Posterior cingulate gyrus (tissue), 11 donors: Measurements from ENCODE around the gene TAS1R1.

Experiments
- DNase-seq, 10 donors: peaks; one replicate each; pipeline versions ENCODE4 v3.0.0 to v3.0.0-alpha.2; 2020 to 2021; ENCODE audit warnings: mixed read lengths in 3 of 10
- intact Hi-C: fragments of 100-400 bp; cut with DNase I; formaldehyde crosslinking; loops from one replicate; pipeline ENCODE4 v1.15.1; 2023

TAS1R1 gene

DNA sequence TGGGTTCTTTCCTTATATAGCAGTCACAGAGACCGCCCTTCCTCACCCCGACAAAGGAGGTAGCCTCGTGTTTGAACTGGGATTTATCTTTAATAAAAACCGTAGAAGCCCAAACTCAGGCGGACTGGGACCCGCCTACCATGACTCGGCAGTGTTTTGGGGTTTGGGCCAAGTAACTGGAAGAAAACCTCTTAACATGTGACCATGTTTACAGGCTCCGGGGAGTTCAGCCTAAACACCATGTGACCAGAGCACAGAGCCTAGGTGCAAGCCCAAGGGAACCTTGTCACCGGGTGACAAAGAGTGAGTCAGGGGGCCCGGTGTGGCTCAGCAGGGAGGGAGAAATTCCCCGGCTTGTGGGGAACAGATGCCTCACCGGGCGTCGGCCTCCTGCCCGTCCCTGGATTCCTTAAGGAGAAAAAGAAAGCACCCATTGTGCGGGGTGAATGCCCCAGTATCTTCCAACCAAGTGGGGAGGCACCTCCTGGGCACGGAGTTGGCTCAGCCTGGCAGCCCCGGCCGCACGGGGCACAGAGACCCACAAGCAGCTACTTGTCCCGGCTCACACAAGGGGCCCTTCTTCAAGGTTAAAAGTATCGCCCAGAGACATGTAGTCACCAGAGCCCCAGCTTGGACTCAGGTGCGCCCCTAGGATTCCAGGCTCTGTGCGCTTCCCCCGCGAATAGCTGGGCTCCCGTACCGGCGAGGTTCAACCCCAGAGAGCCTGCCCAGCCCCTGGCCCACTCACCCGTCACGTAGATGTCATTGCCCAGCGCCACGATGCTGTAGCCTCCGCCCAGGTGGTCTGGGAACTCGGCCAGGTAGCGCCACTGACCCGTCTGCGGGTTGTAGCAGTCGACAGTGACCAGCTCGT is 46.2 kb downstream of the TAS1R1 start:
- intact Hi-C loops: no loop called here
- DNase-seq: peak in 7 of 10 donors; percentile 63 to 93 (median 66)

DNA sequence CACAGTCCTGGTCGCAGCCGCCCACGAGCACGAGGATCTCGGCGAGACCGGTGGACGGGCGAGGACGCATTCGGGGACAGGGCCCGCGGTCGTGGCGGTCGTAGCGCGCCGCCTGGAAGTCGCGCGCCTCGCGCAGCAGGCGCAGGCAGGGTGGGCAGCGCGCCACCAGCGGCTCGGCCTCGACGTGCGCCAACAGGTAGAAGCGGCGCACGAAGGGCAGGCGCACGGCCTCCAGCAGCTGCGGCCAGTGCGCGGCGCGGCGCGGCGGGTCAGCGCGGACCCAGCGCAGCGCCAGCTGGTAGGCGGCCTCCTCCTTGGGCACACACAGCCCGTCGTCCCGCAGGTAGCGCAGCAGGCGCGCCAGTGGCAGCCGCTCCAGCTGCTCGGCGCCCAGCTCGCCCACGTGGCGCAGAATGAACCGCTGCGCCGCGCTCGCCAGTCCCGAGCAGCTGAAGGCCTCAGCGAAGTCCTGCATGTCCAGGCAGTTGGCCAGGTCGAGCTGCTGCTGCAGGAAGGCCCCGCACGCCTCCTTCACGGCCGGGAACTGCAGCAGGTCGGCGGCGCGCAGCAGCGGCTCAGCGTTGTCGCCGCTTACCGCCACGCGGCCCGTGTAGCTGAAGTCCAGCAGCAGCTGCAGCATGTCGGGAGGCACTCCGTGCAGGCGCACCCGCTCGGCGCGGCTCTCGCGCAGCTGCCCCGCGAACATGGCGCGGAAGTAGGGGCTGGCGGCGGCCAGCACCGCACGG is 47.0 kb downstream of the TAS1R1 start:
- peak in 5 of 10 donors; percentile 44 to 92 (median 55) for DNase-seq
- intact Hi-C loops: loop anchor here (1.0 kb wide), 1 partner anchor 23 kb away; no protein-coding TSS in a partner anchor

DNA sequence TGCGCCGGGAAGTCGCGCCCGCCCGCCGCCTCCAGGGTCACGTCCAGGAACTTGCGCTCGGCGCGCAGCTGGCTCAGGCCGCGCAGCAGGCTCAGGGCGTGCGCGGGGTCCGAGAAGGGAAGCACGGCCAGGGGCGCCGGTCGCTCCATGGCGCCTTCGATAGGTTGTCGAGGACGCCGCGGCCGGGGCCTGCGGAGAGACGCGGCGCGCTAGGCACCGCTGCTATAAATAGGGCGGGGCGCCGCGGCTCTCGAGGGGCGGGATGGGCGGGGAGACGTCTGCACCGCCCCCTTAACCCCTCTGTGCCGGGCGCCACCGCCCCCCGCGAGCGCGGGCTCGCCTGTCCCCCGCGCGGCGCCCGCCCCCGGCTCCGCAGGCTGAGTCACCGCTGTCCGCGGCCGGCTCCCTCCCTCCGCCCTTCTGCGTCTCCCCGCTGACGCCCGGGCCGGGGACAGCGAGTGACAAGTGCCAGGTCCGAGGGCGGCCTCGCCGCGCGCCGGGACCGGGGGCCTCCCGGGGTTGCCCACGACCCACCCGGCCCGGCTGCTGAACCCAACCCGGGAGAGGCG is 47.6 kb downstream of the TAS1R1 start, which contains the start of gene KLHL21:
TSS of gene KLHL21 (minus strand) at position 201 of the 569 bp plus-strand sequence. CDS start at position 149, 52 bp downstream.
- intact Hi-C loops: loop anchor here (1.0 kb wide), 2 partner anchors 11 to 23 kb away; partner anchors contain the start of gene PHF13
- peak; percentile 76 to 99 (median 90) for DNase-seq

DNA sequence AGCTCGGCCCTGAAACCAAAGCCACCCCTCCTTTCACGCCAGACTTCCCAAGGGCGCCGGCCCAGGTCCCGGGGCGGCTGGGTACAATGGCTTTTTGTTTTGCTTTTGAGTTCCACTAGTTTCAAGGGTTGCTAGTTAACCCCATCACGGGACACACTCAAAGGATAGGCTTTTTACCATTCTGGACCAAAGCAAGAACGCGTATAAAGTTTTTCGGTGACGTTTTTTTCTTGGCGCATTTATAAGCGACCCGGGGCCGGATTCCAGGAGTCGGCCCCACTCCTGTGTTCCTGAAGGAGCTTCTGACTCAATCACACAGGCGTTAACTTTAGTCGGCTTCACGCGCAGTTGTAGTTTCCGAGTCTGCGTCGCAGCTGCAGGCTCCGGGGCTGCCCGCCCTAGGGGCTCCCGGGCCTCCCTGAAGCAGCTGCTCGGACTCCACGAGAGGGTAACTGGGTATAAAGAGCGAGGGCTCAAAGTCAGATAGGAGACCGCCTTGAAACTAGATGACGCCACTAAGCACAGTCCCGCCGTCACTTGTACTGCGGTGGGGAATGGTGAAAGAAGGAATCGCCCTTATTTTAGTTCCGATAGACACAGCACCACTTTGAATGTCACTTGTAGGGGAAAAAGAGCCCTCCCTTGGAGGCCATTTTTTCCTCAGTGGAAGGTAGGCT is 48.3 kb downstream of the TAS1R1 start:
- peak in 8 of 10 donors; percentile 41 to 92 (median 60) for DNase-seq
- intact Hi-C loops: loop anchor here (1.0 kb wide), 1 partner anchor 10 kb away; the partner anchor contains the start of gene PHF13

DNA sequence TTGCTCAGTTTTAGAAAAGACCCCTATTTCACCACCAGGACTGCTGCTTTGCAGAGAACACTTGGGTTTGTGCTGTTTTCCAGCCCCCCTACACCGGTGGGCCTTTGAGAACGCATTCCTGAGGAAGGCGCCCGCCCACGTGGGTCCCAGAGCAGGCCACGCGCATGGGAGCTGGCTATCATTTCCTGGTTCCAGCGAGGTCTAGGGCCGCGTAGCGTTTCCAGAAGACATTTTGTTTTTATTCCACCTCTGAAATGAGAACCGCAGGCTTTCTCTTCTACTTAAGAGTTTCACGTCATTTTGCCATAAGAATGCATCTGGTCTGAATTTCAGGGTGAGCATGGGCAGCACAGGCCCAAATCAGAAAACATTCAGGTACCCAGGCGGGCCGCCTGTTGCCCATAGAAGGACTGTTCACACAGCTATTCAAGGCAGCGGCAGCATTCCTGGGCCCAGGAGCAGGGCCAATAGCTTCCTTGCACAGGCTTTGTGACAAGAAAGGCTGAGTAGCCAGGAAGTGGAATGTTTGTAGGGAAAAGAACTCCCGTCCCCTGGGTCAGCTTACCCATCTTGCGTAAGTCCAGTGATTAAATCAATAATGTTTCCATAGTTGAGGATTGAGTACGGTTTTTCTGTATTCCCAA is 48.9 kb downstream of the TAS1R1 start:
- intact Hi-C loops: loop anchor here (1.0 kb wide), 1 partner anchor 9 kb away; the partner anchor contains the start of gene PHF13
- peak in 2 of 10 donors; percentile 46 to 55 for DNase-seq

DNA sequence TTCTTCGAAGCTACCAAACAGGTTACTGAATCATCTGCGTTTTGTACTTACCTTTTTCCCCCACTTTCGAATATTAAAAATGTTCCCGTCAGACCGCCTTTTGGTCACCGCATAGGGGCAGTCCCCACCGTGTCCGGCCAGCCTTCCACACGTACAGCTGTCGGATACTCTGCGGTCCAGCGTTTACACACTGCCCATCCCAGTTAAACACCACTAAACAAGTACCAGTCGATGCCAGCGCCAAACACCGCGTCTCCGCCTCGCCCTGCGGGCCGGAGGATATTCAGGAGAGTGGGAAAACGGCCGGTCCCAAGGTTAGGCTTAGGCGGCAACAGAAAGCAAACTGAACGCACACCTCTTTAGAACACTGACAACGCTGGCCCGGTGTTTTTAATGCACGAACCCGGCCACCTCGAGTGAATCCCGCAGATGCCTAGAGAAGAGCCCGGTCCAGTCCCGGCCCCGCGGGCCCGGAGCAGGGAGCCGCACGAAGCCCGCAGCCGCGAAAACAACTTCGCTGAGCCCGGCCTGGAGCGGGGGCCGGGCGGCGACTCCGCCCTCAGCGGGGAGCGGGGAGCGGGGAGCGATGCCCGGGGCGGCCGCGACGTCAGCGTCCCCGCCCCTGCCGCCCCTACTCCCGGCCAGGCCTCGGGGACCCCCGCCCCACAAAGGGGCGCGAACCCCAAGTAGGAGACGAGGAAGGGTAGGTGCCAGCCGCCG is 57.7 kb downstream of the TAS1R1 start:
- intact Hi-C loops: loop anchor here (1.0 to 10.0 kb wide), 2 partner anchors 10 to 172 kb away; partner anchors contain the start of gene CAMTA1
- peak in 8 of 10 donors; percentile 30 to 90 (median 51) for DNase-seq

DNA sequence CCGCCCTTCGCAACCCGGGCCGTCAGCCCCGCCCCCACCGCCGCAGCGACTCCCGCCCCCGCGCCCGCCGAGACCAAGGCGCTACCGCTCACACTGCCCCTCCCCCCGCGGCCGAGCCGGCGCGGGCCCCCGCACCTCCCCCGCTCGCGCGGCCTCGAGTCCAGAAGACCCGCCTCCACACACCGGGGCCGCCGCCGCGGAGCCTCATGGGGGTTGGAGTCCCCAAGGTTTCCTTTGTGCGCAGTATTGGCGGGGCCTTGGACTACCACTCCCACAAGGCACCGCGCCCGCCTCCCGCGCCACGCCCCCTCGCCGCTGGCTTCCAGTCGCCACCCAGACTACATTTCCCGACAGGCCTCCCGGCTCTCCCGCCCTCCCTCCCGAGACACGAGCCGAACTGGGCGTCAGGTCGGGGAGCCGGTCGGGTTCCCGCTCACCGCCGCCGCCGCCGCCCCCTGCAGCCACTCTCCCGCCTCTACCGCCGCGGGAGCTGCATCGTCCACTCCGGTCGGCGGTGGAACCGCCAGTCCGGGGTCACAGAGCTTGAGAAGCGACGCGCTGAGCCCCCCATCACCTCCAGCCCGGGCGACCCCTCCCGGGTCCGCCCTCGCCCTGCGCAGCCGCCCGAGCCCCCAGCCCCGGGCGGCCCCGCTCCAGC is 58.4 kb downstream of the TAS1R1 start, which contains the start of gene PHF13:
TSS of gene PHF13 (plus strand) at position 371 of the 658 bp plus-strand sequence. CDS start 336 bp downstream, outside the sequence.
- intact Hi-C loops: loop anchor here (1.0 to 10.0 kb wide), 3 partner anchors 10 to 171 kb away; partner anchors contain the start of gene CAMTA1

DNA sequence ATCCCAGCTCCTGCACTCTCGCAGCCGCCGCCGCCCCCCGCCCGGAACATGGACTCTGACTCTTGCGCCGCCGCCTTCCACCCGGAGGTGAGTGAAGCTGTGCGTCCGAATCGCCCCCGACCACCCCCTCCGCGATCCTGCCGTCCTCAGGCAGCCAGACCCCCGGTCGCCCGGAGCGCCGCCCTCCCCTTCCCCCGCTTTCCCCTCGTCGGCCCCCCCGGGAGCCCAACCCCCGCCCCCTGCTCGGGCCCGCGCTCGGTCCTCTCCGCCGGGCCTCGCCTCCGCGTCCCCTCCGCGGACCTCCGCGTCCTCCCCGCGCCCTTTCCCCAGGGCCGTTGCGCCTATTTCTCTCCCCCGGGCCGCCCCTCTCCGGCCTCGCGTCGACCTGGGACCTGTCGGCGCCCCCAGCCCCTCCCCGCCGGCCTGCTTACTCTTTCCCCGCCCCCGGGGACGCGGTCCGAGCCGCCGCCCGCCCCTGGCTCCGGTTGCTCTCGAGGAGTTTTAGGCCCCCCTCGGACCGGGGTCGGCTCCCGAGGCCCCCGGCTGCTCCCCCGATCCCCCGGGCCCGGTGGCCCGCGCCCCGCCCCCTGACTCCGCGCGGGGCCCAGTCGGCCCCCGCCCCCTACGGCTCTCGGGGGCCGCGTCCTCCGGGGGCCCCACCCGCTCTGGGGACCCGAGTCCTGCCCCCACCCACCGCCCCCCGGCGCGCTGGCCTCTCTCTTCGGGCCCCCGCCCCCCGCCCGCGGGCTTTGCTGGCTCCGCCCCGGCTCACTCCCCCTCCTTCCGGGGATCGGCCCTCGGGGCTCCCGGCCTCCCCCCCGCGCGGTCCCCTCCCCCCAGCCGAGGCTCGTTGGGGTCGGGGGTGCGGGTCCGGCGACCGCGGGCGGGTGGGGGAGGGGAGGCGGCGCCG is 59.2 kb downstream of the TAS1R1 start:
- DNase-seq: peak in 5 of 10 donors; percentile 46 to 91 (median 75)
- intact Hi-C loops: loop anchor here (1.0 to 10.0 kb wide), 2 partner anchors 11 to 171 kb away; partner anchors contain the start of gene CAMTA1

More for the DNA sequence above, 58.4 kb downstream of the TAS1R1 start, which contains the start of gene PHF13:
- DNase-seq: peak; percentile 99 to 100 (median 100)

DNA sequence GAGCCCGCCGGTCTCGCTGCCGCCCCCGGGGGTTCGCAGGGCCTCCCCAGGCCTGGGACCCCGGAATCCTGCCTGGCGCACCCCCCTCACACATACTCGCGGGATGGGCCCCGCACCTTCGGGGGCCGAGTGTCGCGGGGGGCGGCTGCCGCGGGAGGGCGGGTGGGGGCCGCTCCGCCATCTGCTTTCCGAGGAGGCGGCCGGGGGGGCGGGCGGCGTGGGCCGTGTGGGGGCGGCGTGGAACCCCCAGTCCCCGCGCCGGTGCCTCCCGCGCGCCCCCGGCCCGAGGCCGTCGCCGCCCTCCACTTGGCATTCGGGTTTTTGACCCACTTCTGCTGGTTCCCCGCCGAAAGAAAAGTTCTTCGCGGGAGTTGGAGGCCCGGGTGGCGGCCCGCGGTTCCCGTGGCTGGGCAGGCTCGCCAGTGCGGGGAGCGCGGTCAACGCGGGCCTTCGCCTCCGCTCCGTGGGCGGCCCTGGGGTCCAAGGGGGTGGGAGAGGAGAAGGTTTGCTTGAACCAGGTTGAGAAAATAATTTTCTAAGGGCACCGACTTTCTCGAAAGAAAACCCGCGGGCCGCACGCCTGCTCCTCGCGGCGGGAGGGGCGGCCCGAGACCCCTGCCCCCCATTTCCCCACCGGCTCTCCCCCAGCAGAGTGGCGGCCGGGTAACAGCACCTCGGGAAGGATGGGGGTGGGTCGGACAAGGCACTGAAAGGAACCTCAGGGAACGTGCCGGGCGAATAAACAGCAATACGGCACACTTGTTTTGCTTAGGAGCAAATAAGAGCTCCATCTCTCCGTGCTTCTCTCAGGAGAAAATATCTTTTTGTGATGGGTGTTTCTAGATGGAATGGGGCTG is 60.0 kb downstream of the TAS1R1 start:
- intact Hi-C loops: loop anchor here (1.0 to 10.0 kb wide), 2 partner anchors 10 to 170 kb away; partner anchors contain the start of gene CAMTA1
- DNase-seq: no peak

DNA sequence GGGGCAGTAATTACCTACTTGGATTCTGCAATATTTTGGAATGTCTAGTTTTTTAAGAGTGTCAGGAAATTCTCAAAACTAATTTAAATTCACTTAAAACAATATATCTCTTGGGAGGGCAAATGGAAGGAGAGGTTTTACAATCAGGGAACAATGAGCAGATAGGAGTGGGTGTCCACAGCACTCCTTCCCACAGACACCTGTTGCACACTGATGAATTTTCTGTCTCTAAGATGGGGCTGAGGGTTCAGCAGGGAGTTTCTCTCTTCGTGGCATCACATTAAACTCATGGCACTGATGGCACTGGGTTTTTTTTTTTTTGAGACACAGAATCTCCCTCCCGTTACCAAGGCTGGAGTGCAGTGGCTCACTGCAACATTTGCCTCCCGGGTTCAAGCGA is 63.9 kb downstream of the TAS1R1 start:
- intact Hi-C loops: loop anchor here (10.0 kb wide), 1 partner anchor 166 kb away; the partner anchor contains the start of gene CAMTA1
- no peak for DNase-seq

DNA sequence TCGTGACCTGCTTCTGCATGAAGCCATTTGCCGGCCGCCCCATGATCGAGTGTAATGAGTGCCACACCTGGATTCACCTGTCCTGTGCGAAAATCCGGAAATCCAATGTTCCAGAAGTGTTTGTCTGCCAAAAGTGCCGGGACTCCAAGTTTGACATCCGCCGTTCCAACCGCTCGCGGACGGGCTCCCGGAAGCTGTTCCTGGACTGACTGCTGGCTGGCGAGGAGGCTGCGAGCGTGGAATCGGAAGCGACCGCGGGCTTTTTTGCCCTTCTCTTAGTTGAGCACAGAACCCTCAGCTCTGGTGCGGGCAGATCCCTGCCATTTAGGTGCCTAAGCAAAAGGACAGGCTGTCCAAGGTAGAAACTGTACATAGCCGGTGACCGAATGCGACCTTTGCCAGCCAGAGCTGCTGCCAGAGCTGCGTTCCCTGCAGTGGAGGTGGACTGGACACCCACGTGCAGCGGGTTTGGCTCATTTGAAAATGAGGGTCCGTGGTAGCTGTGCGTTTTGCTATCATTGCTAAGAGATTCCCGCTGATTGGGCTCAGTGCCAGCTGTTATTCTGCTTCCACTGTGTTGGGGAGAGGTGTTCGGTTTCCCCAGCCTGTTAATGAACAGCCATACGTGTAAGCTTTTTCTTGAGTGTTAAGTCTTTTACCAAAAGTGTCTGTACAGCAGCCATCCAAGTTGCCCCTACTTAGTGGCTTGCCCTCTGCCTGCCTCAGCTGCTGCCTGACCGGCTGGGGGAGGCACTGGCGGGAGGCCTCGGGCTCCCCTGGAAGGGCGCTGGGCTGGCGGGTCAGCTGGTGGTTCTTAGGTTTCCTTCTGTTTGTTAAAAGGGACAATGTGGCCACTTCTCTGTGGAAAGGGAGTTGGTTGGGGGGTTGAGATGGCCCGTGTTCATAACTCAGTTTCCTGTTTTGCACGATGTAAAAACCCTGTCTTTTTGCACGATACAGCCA is 66.6 kb downstream of the TAS1R1 start:
- DNase-seq: no peak
- intact Hi-C loops: loop anchor here (10.0 kb wide), 1 partner anchor 83 kb away; the partner anchor contains the start of gene DNAJC11

DNA sequence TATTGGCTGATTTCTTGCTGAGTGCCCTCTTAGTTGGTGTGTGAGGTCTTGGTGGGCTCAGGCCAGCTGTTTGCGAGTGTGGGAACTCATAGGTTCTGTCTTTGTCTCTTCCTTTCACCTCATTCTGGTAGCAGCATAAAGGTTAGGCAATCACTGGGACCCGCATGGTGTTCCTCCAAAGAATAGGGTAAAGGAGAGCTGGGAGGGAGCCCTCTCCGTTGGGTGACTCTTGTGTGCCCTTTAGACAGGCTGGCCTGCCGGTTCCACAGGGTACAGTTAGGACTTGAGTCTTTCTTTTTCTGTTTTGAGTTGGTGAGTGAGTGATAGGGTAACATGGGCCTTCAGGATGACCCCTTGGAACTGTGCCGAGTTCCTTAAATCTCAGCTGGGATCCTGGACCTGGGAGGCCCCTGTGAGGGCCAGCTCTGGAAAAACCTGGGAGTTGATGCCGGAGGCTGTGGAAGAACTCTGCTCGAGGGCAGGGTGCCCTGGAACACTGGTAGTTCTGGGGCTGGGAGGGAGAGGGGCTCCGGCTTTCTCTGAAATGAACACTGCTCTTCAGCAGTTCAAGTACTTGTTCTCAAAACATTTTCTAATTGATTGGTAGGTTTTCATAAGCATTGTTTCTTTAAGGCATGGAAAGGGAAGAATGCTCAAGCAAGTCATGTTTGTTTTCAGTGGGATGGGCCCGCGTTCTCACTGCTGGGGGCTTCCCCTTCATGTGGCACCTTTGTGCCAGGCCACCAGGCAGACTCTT is 67.5 kb downstream of the TAS1R1 start:
- intact Hi-C loops: loop anchor here (10.0 kb wide), 1 partner anchor 82 kb away; the partner anchor contains the start of gene DNAJC11
- no peak for DNase-seq

DNA sequence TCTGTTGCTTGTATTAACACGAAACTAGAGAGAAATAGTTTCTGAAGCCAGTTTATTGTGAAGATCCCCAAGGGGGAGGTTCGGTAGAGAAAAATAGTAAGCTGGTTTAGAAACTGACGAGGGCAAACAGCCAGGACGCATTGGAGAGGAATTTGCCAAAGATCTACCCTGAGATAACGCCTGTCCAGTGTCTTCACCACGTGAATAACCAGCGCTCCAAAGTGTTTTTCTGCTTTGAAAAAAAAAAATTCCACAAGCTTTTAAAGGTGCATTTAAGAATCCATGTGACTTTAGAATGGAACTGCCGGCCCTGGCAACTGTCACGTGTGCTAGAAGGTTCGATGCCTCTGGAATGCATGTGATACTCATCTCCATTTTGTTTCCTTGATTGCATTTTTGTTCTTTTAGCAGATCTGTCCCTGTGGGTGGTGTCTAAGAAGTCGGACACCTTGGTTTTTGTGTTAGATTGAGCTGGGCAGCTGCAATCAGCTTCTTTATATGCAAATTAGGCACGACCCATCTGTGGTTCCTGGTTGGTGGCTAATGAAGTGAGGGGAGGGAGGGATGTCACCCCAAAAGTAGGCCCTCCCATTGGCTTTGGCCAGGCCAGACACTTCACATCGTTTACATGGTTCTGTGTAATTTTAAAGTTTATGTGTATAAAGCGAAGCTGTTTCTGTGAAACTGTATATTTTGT is 68.3 kb downstream of the TAS1R1 start:
- intact Hi-C loops: loop anchor here (10.0 kb wide), 1 partner anchor 81 kb away; the partner anchor contains the start of gene DNAJC11
- no peak for DNase-seq
